Measurements from ENCODE around the gene TACR1.
"Not testable (repeated sequence)": the region's sequence is repeated elsewhere in the genome, so short reads cannot be mapped to it uniquely, and the experiment has no call there.

The TACR1 gene

DNA sequence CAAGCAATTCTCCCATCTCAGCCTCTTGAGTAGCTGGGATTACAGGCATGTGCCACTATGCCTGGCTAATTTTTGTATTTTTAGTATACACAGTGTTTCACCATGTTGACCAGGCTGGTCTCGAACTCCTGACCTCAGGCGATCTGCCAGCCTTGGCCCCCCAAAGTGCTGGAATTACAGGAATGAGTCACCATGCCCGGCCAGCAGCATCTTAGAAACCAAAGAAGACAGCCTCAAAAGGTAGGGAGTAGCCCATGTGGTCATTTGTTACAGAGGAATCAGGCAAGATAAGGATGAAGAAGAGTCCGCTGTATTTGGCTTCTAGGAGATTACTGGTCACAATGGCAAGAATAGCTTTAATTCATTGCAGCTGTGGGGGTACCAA is 53.1 kb downstream of the TACR1 start:
- H3K27me3 Mint-ChIP-seq = not testable (repeated sequence)

DNA sequence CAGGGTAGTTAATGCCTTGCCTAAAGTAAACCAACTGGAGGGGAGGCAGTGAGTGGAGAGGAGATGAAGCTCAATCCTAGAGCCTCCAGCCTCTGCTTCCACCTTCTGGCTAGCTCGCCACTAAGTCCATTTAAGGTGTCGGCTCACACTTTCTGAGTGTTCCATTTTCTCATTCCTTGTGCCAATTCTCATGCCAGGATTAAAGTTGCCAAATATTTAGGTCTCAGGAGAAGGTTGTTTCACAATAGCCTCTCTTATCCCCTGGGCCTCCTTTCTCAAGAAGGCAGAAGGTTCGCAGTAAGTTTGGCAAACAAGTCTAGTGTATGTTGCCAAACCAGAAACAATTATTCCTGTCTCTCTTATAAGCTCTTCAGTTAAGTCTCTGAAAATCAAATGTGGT is 57.2 kb downstream of the TACR1 start:
- Mint-ChIP-seq H3K27me3 (no peaks in the 10 kb centered on the region), H3K27ac (no peak overlapping the region), H3K4me1 (ENCODE audit: low read depth) (no peaks in the 10 kb centered on the region), H3K9me3 (ENCODE audit: low read depth) (no peaks in the 10 kb centered on the region), H3K36me3 (no peaks in the 10 kb centered on the region), H3K4me3 (no peak overlapping the region)

More for the DNA sequence above, 53.1 kb downstream of the TACR1 start:
- H3K36me3 Mint-ChIP-seq; H3K4me3 Mint-ChIP-seq; H3K27ac Mint-ChIP-seq; H3K4me1 Mint-ChIP-seq (ENCODE audit: low read depth); H3K9me3 Mint-ChIP-seq (ENCODE audit: low read depth): not testable (repeated sequence)

DNA sequence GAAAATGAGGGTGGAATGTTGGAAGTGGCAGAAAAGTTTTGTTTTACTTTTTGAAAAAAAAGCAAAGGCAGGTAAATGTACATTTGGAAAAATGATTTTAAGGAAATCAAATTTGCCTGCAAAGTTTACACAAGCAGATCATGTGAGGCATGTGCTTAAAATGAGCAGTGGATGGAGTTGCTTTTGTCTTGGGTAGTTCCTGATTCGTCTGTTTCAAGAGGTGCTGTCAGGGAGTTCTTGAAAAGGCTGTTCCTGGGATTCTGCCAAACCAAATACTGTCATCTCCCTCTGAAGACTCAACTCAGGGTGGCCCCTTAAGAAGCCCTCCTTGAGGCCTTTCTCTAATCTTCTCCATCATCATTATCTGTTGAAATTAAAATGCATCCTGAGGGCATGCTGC is 59.0 kb downstream of the TACR1 start:
- Mint-ChIP-seq H3K27me3 (no peaks in the 10 kb centered on the region), H3K4me3 (no peak overlapping the region), H3K4me1 (ENCODE audit: low read depth) (no peaks in the 10 kb centered on the region), H3K36me3 (no peaks in the 10 kb centered on the region), H3K27ac (no peak overlapping the region), H3K9me3 (ENCODE audit: low read depth) (no peaks in the 10 kb centered on the region)

DNA sequence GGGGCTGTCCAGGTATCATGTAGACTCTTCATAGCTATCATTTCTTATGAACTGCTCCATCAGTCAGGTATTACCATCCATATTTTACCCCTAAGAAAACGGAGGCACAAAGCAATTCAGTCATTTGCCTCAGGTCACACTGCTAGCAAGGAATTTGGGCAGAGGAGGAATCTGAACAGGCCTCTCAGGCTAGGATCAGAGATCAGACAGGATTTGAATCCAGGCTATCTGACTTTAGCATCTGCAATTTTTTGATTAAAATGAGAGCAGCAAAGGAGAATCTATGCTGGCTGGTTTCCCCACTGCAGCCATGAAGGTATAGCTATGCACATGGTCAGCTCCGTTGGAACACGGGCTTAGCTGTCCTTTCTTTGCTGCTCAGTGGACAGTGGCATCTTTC is 60.1 kb downstream of the TACR1 start:
- Mint-ChIP-seq H3K9me3 (ENCODE audit: low read depth) (no peaks in the 10 kb centered on the region), H3K27ac (no peak overlapping the region), H3K27me3 (no peaks in the 10 kb centered on the region), H3K4me1 (ENCODE audit: low read depth) (no peaks in the 10 kb centered on the region), H3K4me3 (no peak overlapping the region), H3K36me3 (no peaks in the 10 kb centered on the region)

DNA sequence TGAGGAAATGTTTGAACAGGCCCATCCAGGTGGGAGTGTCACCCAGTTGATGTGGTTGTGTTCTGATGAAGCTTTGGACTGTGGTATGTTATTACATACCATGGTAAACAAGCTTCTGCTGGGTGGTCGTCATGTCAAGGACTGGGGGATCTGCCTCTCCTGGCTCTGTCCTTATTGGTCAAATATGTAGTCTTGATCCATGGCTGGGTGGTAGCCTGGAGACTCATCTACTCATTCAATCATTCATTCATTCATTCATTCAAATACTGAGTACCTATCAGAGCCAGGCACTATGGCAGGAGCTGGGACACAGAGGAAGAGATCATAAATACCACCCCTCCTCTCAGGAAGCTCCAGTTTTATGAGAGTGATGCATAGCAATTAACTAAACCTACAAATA is 60.8 kb downstream of the TACR1 start:
- Mint-ChIP-seq H3K9me3 (ENCODE audit: low read depth) (no peaks in the 10 kb centered on the region), H3K4me1 (ENCODE audit: low read depth) (no peaks in the 10 kb centered on the region), H3K27ac (no peak overlapping the region), H3K4me3 (no peak overlapping the region), H3K36me3 (no peaks in the 10 kb centered on the region), H3K27me3 (no peaks in the 10 kb centered on the region)

DNA sequence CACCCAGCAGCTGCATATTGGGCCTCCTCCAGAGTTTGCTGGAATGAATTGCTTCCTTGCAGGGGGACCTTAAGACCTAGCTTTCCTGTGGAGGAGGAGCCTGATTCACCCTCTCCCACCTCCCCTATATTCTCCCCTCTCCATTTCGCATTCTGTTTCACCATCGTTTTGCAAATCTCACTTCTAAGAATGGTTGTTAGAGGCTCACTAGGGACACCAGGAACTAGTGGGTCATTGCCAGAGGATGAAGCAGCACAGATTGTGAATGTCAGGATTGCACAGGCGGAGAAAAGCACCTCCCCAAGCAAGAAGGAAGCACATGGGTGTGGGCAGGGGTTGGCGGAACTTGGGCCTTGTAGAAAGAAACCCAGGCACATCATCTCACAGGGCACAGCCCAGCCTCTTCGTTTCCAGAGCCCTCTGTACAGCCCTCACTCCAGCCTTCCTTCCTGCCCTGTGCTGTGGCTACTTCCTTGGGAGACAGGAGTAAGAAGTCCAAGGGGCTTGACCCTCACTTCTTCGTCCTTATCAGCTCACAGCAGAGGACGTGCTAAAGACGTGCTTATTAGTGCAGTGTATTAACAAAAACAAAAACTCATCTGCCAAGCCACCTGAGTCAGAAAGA is 63.4 kb downstream of the TACR1 start:
- no peak overlapping the region for H3K27ac Mint-ChIP-seq
- no peaks in the 10 kb centered on the region for H3K36me3 Mint-ChIP-seq
- no peaks in the 10 kb centered on the region for H3K27me3 Mint-ChIP-seq
- H3K9me3 Mint-ChIP-seq (ENCODE audit: low read depth) = no peaks in the 10 kb centered on the region
- H3K4me1 Mint-ChIP-seq (ENCODE audit: low read depth) = no peaks in the 10 kb centered on the region
- H3K4me3 Mint-ChIP-seq = no peak overlapping the region

DNA sequence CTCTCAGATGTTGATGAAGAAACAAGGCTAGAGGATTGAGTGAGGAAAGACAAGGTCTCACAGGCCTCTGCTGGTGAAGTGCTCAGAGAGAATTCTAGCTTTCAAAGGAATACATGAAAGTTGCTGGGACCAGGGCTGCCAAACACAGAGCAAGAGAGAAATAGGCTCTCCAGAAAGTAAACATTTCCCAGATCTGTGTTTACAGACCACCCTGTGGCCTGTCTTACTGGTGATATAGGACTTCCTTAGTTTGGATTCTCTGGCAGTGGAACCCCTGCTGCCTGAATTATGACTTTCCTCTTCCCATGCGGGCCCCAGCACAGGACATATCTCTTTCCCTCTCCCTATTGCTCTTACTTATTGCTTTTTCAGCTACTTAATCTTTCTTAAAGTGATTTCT is 64.5 kb downstream of the TACR1 start:
- Mint-ChIP-seq H3K4me3 (no peak overlapping the region), H3K4me1 (ENCODE audit: low read depth) (no peaks in the 10 kb centered on the region), H3K27ac (no peak overlapping the region)

DNA sequence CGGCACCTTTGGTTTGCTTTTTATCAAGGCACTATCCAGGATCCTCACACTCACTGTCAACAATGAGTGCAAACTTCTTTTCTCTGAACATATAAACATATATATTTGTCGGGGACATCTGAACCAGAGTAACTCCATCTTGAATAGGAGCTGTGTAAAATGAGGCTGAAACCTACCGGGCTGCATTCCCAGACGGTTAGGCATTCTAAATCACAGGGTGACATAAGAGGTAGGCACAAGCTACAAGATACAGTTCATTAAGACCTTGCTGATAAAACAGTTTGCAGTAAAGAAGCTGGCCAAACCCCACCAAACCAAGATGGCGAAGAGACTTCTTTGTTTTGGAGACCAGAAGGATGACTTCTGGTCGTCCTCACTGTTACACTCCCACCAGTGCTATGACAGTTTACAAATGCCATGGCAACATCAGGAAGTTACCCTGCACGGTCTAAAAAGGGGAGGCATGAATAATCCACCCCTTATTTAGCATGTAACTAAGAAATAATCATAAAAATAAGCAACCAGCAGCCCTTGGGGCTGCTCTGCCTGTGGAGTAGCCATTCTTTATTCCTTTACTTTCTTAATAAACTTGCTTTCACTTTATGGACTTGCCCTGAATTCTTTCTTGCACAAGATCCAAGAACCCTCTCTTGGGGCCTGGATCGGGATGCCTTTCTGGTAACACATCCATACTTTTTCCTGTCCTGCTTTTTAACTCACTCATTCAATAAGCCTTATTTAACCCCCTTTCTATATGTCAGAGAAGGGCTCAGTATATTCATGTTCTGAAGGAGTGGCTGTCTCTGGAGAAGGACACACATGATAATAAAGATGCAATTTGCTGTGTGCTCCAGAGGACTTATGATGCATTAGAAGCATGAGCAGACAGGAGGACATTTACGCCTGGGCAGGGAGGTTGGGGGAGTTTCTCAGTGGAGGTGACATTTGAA is 65.4 kb downstream of the TACR1 start:
- Mint-ChIP-seq H3K27ac (no peak overlapping the region), H3K4me3 (no peak overlapping the region), H3K36me3 (no peaks in the 10 kb centered on the region), H3K27me3 (no peaks in the 10 kb centered on the region), H3K4me1 (ENCODE audit: low read depth) (no peaks in the 10 kb centered on the region), H3K9me3 (ENCODE audit: low read depth) (no peaks in the 10 kb centered on the region)

More for the DNA sequence above, 64.5 kb downstream of the TACR1 start:
- no peaks in the 10 kb centered on the region for H3K9me3 Mint-ChIP-seq (ENCODE audit: low read depth)
- H3K27me3 Mint-ChIP-seq = no peaks in the 10 kb centered on the region
- no peaks in the 10 kb centered on the region for H3K36me3 Mint-ChIP-seq

DNA sequence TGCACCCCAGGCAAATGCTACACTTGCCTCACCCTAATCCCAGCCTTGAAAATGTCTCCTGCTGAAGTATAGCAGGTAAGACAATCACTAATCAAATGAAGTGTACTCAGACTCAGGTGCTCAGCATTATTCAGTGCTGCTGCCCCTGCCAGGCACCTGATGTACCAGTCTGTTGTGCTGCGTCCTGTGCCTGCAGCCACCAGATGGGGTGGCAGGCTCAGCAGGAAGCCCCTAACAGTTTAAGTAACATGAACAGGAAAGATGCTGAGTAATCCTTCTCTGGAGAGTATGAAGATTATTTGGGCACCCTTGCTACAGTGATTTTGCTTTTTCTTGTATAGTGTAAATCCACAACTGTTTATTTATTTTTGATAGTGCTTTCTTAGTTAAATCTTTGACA is 69.1 kb downstream of the TACR1 start:
- Mint-ChIP-seq H3K27me3 (no peaks in the 10 kb centered on the region), H3K27ac (no peak overlapping the region), H3K4me1 (ENCODE audit: low read depth) (no peaks in the 10 kb centered on the region), H3K9me3 (ENCODE audit: low read depth) (no peaks in the 10 kb centered on the region), H3K36me3 (peaks cover 4% of the 10 kb centered on the region), H3K4me3 (no peak overlapping the region)

DNA sequence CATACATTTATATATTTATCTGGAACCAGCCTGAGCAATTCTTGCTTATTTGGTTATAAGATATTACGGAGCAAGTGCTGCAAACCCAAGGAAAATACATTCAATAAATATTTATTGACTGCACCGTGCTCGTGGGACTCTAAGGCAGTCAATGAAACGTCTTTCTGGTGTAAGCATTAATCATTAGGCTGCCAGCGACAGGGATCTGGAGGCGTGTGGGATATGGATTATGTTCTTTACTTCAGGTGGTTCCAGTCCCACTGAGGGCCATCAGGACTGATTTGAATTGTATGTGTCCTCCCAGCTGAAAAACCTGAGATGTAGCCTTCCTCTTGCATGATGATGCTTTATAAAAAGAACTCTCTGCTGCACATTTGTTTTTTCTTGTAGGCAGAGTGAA is 75.4 kb downstream of the TACR1 start:
- Mint-ChIP-seq H3K4me3 (no peak overlapping the region), H3K36me3 (peaks cover 6% of the 10 kb centered on the region), H3K27ac (no peak overlapping the region), H3K4me1 (ENCODE audit: low read depth) (no peaks in the 10 kb centered on the region), H3K9me3 (ENCODE audit: low read depth) (no peaks in the 10 kb centered on the region), H3K27me3 (no peaks in the 10 kb centered on the region)

DNA sequence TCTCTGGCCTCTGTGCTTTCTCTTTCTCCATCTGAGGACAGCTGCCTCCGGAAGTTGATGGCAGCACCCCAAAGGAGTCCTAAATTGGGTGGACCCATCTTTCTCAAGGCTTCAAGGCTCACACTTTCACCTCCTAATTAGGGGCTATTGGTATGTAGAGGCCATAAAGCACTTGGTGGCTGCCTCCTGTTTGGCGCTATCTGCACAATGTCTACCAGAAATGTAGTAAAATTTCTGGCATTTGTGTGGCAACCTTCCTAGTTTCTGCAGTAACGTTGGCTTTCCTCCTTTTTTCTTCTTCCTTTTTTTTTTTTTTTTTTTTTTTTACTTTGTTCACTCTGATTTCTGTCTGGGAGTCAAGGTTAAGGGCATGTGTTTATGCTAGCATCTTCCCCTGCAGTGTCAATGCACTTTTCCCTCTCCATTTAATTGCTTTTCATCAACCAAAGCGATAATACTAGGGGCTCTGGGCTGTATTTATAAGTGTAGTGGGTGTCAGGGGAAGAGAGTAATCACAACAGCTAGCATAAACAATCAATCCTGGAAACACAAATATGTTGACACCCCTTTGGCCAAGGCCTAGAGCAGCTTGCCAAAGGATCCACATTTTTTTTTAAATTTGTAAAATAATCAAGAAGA is 86.0 kb downstream of the TACR1 start:
- H3K27me3 Mint-ChIP-seq = no peaks in the 10 kb centered on the region

DNA sequence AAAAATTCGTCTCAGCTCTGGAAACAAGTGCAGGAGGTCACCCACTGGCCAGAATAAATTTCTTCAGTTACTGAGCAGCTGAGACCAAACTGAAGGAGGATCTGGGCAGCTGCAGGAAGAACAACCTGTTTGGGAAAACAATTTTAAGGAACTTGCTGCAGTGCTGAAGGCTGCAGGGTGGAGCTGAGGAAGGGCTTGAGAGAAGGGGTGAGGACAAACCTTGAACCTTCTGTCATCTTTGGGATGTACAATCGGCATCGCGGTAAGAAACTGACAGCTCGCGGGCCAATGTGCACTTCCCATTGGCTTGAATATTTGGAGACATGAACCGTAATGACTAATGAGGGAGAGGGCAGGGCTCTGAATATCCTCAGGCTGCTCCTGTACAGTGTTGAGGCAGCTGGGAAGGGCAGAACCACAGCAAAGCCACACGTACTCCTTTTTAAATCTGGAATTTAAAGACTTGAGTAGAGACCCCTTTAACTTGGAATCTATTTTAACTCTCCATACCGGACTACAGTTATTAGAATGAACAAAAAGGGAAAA is 90.3 kb downstream of the TACR1 start:
- no peak overlapping the region for H3K27ac Mint-ChIP-seq
- H3K4me3 Mint-ChIP-seq = no peak overlapping the region
- no peaks in the 10 kb centered on the region for H3K27me3 Mint-ChIP-seq
- no peaks in the 10 kb centered on the region for H3K36me3 Mint-ChIP-seq
- no peaks in the 10 kb centered on the region for H3K9me3 Mint-ChIP-seq (ENCODE audit: low read depth)
- H3K4me1 Mint-ChIP-seq (ENCODE audit: low read depth) = no peaks in the 10 kb centered on the region

More for the DNA sequence above, 86.0 kb downstream of the TACR1 start:
- no peak overlapping the region for H3K27ac Mint-ChIP-seq
- no peaks in the 10 kb centered on the region for H3K4me1 Mint-ChIP-seq (ENCODE audit: low read depth)
- H3K9me3 Mint-ChIP-seq (ENCODE audit: low read depth) = no peaks in the 10 kb centered on the region
- no peak overlapping the region for H3K4me3 Mint-ChIP-seq
- no peaks in the 10 kb centered on the region for H3K36me3 Mint-ChIP-seq

DNA sequence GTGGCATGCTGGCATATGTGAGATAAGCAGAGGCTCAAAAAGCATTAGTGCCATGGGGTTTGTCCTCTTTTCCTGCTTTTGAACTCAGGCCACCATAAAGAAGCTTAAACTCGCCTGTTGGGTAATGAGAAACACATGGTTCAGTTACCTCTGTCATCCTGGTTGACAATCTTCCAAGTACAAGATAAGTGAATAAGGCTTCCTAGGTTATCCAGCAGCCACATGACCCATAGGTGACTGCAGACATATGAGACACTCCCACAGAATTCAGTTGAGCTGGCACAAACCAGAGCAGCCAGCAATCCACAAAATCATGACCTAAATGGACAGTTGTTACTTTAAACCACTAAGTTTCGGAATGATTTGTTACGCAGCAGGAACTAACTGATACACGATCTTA is 97.3 kb downstream of the TACR1 start:
- H3K9me3 Mint-ChIP-seq (ENCODE audit: low read depth) = peaks cover 9% of the 10 kb centered on the region
- no peak overlapping the region for H3K4me3 Mint-ChIP-seq
- H3K4me1 Mint-ChIP-seq (ENCODE audit: low read depth) = no peaks in the 10 kb centered on the region
- no peak overlapping the region for H3K27ac Mint-ChIP-seq
- H3K27me3 Mint-ChIP-seq = peaks cover 2% of the 10 kb centered on the region
- peaks cover 5% of the 10 kb centered on the region for H3K36me3 Mint-ChIP-seq

DNA sequence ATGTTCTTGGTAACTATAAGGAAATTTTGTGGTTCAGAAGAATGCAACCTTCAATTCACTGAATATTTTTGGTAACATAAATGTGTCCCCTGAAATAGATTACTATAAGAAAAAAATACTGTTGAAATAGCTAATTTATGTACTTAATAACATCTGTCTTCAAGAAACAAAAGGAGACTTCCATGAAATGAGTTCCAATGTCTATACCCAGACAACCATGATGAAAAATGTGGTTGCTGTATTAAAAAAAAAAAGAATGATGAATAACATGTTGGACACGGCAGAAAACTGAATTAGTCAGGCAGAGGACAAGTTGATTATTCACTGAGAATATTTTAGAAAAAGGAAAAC is 98.5 kb downstream of the TACR1 start:
- H3K36me3 Mint-ChIP-seq = peaks cover 5% of the 10 kb centered on the region
- no peaks in the 10 kb centered on the region for H3K4me1 Mint-ChIP-seq (ENCODE audit: low read depth)
- H3K9me3 Mint-ChIP-seq (ENCODE audit: low read depth) = peaks cover 9% of the 10 kb centered on the region
- no peak overlapping the region for H3K4me3 Mint-ChIP-seq
- peaks cover 2% of the 10 kb centered on the region for H3K27me3 Mint-ChIP-seq
- H3K27ac Mint-ChIP-seq = no peak overlapping the region

All from activated naive CD8-positive, alpha-beta T cell (primary cell).